ENCODE measurements around the gene KIAA0408.

DNA sequence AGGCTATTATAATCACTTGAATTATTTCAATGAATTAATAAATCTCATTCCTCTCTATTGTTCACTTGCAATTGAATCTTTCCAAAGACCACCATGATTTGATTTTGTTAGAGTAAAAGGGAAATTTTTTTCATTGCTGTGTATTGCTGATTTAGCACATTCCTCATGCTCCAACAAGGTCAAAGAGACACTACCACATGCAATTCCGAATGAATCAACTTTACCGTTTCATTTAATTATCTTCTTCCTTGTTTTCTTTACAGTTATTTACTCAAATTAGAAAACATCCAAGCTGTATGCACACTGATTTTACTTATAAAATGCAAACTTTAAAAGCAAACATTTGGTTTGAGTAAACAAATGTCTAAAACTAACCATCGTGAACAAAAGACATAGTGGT is 967 bp downstream of the KIAA0408 start:
- TF ChIP-seq TAF1 (IDR thresholded peaks at IDR 0.05; ENCODE audit: borderline replicate concordance, low read depth, low read length) (no peak), POLR2A (IDR thresholded peaks at IDR 0.05; ENCODE audit: low read depth, low read length) (no peak)

Data from GM12892 (cell line).